Activated naive CD4-positive, alpha-beta T cell treated with Interleukin-2 at 50 U/mL for 16 hours (primary cell): ENCODE data around the gene GREB1L.

Experiments used
- DNase-seq: peaks from one replicate; pipeline ENCODE4 v3.0.0-alpha.2; 2020

GREB1L gene

GRCh38 chr18:21496277-21496835 lies 254.3 kb downstream of the GREB1L start:
- no peak for DNase-seq

GRCh38 chr18:21499997-21500396 lies 258.0 kb downstream of the GREB1L start:
- no peak for DNase-seq

- DNase-seq = no peak
Observed at GRCh38 chr18:21502661-21503060, 260.6 kb downstream of the GREB1L start.

- DNase-seq = no peak
Observed at GRCh38 chr18:21507913-21508701, 266.1 kb downstream of the GREB1L start.

GRCh38 chr18:21509062-21509461 lies 267.0 kb downstream of the GREB1L start:
- DNase-seq = no peak

- DNase-seq = no peak
Observed at GRCh38 chr18:21513292-21513691, 271.3 kb downstream of the GREB1L start.

- no peak for DNase-seq
Observed at GRCh38 chr18:21513741-21514140, 271.7 kb downstream of the GREB1L start.

GRCh38 chr18:21522530-21522929 lies 280.5 kb downstream of the GREB1L start:
- DNase-seq = no peak

- DNase-seq = no peak
Observed at GRCh38 chr18:21525916-21526315, 283.9 kb downstream of the GREB1L start.

GRCh38 chr18:21526463-21526862 lies 284.4 kb downstream of the GREB1L start:
- no peak for DNase-seq

GRCh38 chr18:21534327-21534726 lies 292.3 kb downstream of the GREB1L start:
- DNase-seq = no peak

- no peak for DNase-seq
Observed at GRCh38 chr18:21538230-21538629, 296.2 kb downstream of the GREB1L start.

- no peak for DNase-seq
Observed at GRCh38 chr18:21546423-21546822, 304.4 kb downstream of the GREB1L start.

GRCh38 chr18:21548647-21549046 lies 306.6 kb downstream of the GREB1L start:
- DNase-seq = no peak

- DNase-seq = no peak
Observed at GRCh38 chr18:21550510-21550970, 308.5 kb downstream of the GREB1L start.

GRCh38 chr18:21557607-21558253 lies 315.7 kb downstream of the GREB1L start:
- DNase-seq = no peak

GRCh38 chr18:21559195-21559594 lies 317.2 kb downstream of the GREB1L start:
- no peak for DNase-seq

GRCh38 chr18:21571772-21572171 lies 329.7 kb downstream of the GREB1L start:
- no peak for DNase-seq
